Measurements from ENCODE around the gene NEDD4L. TPM values are rescaled to one million over a fixed set of nuclear protein-coding genes. Genes with fewer than 3 reads are reported as not detected.

The NEDD4L gene
- polyA plus RNA-seq, 1 donor, result 93.0 TPM

- H3K36me3 ChIP-seq (ENCODE audit: control insufficient read depth, insufficient read depth, low read length), result peaks cover 11% of the 10 kb centered on the region
- no CpG with 5 or more reads among the region's 2 CpGs for WGBS (ENCODE audit: insufficient coverage, low lambda C conversion rate)
- no peaks in the 10 kb centered on the region for H3K27me3 ChIP-seq (ENCODE audit: control insufficient read depth, insufficient read depth, low read length)
- peaks cover 2% of the 10 kb centered on the region for H3K9me3 ChIP-seq (ENCODE audit: control insufficient read depth, low read depth, low read length)
- no peak overlapping the region for H3K4me3 ChIP-seq (ENCODE audit: low read length)
- DNase-seq, result no peak
- H3K4me1 ChIP-seq (ENCODE audit: control insufficient read depth, insufficient read depth, low read length), result peaks cover 10% of the 10 kb centered on the region
- no peak overlapping the region for H3K27ac ChIP-seq (ENCODE audit: low read length)
These were observed 47.1 kb downstream of the NEDD4L start for GRCh38 chr18:58091099-58091611.

GRCh38 chr18:58093311-58093803 lies 49.3 kb downstream of the NEDD4L start:
- Histone ChIP-seq H3K4me1 (ENCODE audit: control insufficient read depth, insufficient read depth, low read length) (peaks cover 29% of the 10 kb centered on the region), H3K36me3 (ENCODE audit: control insufficient read depth, insufficient read depth, low read length) (peaks cover 9% of the 10 kb centered on the region), H3K9me3 (ENCODE audit: control insufficient read depth, low read depth, low read length) (no peaks in the 10 kb centered on the region), H3K4me3 (ENCODE audit: low read length) (no peak overlapping the region), H3K27ac (ENCODE audit: low read length) (no peak overlapping the region), H3K27me3 (ENCODE audit: control insufficient read depth, insufficient read depth, low read length) (no peaks in the 10 kb centered on the region)
- WGBS (ENCODE audit: insufficient coverage, low lambda C conversion rate), result no CpG with 5 or more reads among the region's 7 CpGs
- no peak for DNase-seq

GRCh38 chr18:58095222-58095621 lies 51.2 kb downstream of the NEDD4L start:
- WGBS (ENCODE audit: insufficient coverage, low lambda C conversion rate), result no CpG with 5 or more reads among the region's 8 CpGs
- Histone ChIP-seq H3K36me3 (ENCODE audit: control insufficient read depth, insufficient read depth, low read length) (peaks cover 9% of the 10 kb centered on the region), H3K4me3 (ENCODE audit: low read length) (no peak overlapping the region), H3K4me1 (ENCODE audit: control insufficient read depth, insufficient read depth, low read length) (peaks cover 38% of the 10 kb centered on the region), H3K27me3 (ENCODE audit: control insufficient read depth, insufficient read depth, low read length) (no peaks in the 10 kb centered on the region), H3K27ac (ENCODE audit: low read length) (no peak overlapping the region), H3K9me3 (ENCODE audit: control insufficient read depth, low read depth, low read length) (no peaks in the 10 kb centered on the region)
- DNase-seq, result no peak

DNA sequence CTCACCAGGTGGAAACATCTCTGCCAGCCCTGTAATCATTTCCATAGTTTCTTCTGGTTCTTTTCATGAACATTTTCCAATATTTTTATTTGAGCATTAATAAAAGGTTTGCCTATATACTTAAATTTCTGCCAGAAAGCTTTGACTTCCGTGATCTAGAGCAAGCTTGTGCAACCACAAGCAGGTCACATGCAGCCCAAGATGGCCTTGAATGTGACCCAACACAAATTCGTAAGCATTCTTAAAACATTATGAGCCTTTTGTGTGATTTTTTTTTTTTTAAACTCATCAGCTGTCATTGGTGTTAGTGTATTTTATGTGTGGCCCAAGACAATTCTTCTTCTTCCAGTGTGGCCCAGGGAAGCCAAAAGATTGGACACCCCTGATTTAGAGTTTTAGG lies 51.6 kb downstream of the NEDD4L start:
- Histone ChIP-seq H3K27ac (ENCODE audit: low read length) (no peak overlapping the region), H3K9me3 (ENCODE audit: control insufficient read depth, low read depth, low read length) (no peaks in the 10 kb centered on the region), H3K36me3 (ENCODE audit: control insufficient read depth, insufficient read depth, low read length) (peaks cover 9% of the 10 kb centered on the region), H3K4me1 (ENCODE audit: control insufficient read depth, insufficient read depth, low read length) (peaks cover 39% of the 10 kb centered on the region), H3K27me3 (ENCODE audit: control insufficient read depth, insufficient read depth, low read length) (no peaks in the 10 kb centered on the region), H3K4me3 (ENCODE audit: low read length) (no peak overlapping the region)
- WGBS (ENCODE audit: insufficient coverage, low lambda C conversion rate), result 86% methylated on average over 1 of the region's 2 CpGs
- no peak for DNase-seq

DNA sequence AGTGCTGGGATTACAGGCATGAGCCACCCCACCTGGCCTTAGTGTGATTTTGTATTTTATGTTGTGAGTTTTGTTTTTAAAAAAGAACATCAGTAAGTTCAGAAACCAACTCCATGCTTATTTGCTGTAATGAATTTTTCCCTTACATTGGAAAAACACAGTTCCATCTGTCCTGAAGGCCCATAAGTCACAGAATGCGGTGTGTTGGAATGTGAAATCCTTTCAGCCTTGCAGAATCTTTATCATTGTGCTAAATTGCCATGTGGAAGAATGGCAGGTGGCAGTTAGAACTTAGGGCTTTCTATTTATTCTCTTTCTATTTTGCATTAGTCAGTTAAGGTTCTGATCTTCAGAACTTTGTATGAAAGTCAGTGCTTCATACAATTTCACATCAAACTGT lies 52.6 kb downstream of the NEDD4L start:
- peaks cover 39% of the 10 kb centered on the region for H3K4me1 ChIP-seq (ENCODE audit: control insufficient read depth, insufficient read depth, low read length)
- WGBS (ENCODE audit: insufficient coverage, low lambda C conversion rate), result 80% methylated on average over 1 of the region's 1 CpG
- peak overlapping the region; percentile 40 for H3K27ac ChIP-seq (ENCODE audit: low read length)
- no peaks in the 10 kb centered on the region for H3K27me3 ChIP-seq (ENCODE audit: control insufficient read depth, insufficient read depth, low read length)
- peaks cover 4% of the 10 kb centered on the region for H3K36me3 ChIP-seq (ENCODE audit: control insufficient read depth, insufficient read depth, low read length)
- no peak overlapping the region for H3K4me3 ChIP-seq (ENCODE audit: low read length)
- DNase-seq, result no peak
- no peaks in the 10 kb centered on the region for H3K9me3 ChIP-seq (ENCODE audit: control insufficient read depth, low read depth, low read length)

- H3K4me3 ChIP-seq (ENCODE audit: low read length), result no peak overlapping the region
- no peaks in the 10 kb centered on the region for H3K9me3 ChIP-seq (ENCODE audit: control insufficient read depth, low read depth, low read length)
- no peaks in the 10 kb centered on the region for H3K27me3 ChIP-seq (ENCODE audit: control insufficient read depth, insufficient read depth, low read length)
- 51% methylated on average over 3 of the region's 8 CpGs for WGBS (ENCODE audit: insufficient coverage, low lambda C conversion rate)
- H3K4me1 ChIP-seq (ENCODE audit: control insufficient read depth, insufficient read depth, low read length), result peaks cover 39% of the 10 kb centered on the region
- peaks cover 4% of the 10 kb centered on the region for H3K36me3 ChIP-seq (ENCODE audit: control insufficient read depth, insufficient read depth, low read length)
- H3K27ac ChIP-seq (ENCODE audit: low read length), result peak overlapping the region; percentile 40
- DNase-seq, result peak in 1 of 2 donors; percentile 52
These were observed 53.3 kb downstream of the NEDD4L start for GRCh38 chr18:58097121-58097906.

DNA sequence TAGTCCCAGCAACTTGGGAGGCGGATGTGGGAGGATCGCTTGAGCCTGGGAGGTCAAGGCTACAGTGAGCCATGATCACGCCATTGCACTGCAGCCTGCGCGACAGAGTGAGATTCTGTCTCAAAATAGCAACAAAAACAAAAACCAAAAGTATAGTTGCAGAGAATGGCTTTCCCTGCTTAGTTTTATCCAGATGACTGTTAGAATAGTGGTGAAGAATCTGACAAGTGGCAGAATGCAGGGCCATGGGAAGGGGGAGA lies 53.8 kb downstream of the NEDD4L start:
- Histone ChIP-seq H3K27ac (ENCODE audit: low read length) (peak overlapping the region; percentile 40), H3K4me3 (ENCODE audit: low read length) (no peak overlapping the region), H3K36me3 (ENCODE audit: control insufficient read depth, insufficient read depth, low read length) (peaks cover 4% of the 10 kb centered on the region), H3K27me3 (ENCODE audit: control insufficient read depth, insufficient read depth, low read length) (no peaks in the 10 kb centered on the region), H3K9me3 (ENCODE audit: control insufficient read depth, low read depth, low read length) (no peaks in the 10 kb centered on the region), H3K4me1 (ENCODE audit: control insufficient read depth, insufficient read depth, low read length) (peaks cover 39% of the 10 kb centered on the region)
- no peak for DNase-seq
- 100% methylated on average over 2 of the region's 5 CpGs for WGBS (ENCODE audit: insufficient coverage, low lambda C conversion rate)

GRCh38 chr18:58098706-58099105 lies 54.7 kb downstream of the NEDD4L start:
- no peak overlapping the region for H3K27ac ChIP-seq (ENCODE audit: low read length)

GRCh38 chr18:58100154-58100553 lies 56.1 kb downstream of the NEDD4L start:
- Histone ChIP-seq H3K4me3 (ENCODE audit: low read length) (no peak overlapping the region), H3K9me3 (ENCODE audit: control insufficient read depth, low read depth, low read length) (no peaks in the 10 kb centered on the region), H3K27me3 (ENCODE audit: control insufficient read depth, insufficient read depth, low read length) (no peaks in the 10 kb centered on the region), H3K27ac (ENCODE audit: low read length) (no peak overlapping the region), H3K36me3 (ENCODE audit: control insufficient read depth, insufficient read depth, low read length) (no peaks in the 10 kb centered on the region), H3K4me1 (ENCODE audit: control insufficient read depth, insufficient read depth, low read length) (peaks cover 37% of the 10 kb centered on the region)
- no peak for DNase-seq
- WGBS (ENCODE audit: insufficient coverage, low lambda C conversion rate), result no CpG with 5 or more reads among the region's 3 CpGs

More at GRCh38 chr18:58098706-58099105, 54.7 kb downstream of the NEDD4L start:
- Histone ChIP-seq H3K4me3 (ENCODE audit: low read length) (no peak overlapping the region), H3K9me3 (ENCODE audit: control insufficient read depth, low read depth, low read length) (no peaks in the 10 kb centered on the region), H3K4me1 (ENCODE audit: control insufficient read depth, insufficient read depth, low read length) (peaks cover 42% of the 10 kb centered on the region), H3K36me3 (ENCODE audit: control insufficient read depth, insufficient read depth, low read length) (peaks cover 4% of the 10 kb centered on the region), H3K27me3 (ENCODE audit: control insufficient read depth, insufficient read depth, low read length) (no peaks in the 10 kb centered on the region)
- WGBS (ENCODE audit: insufficient coverage, low lambda C conversion rate), result 100% methylated on average over 1 of the region's 3 CpGs
- no peak for DNase-seq

GRCh38 chr18:58101291-58101794 lies 57.3 kb downstream of the NEDD4L start:
- H3K27me3 ChIP-seq (ENCODE audit: control insufficient read depth, insufficient read depth, low read length), result no peaks in the 10 kb centered on the region
- no peak overlapping the region for H3K27ac ChIP-seq (ENCODE audit: low read length)
- no peak overlapping the region for H3K4me3 ChIP-seq (ENCODE audit: low read length)
- H3K36me3 ChIP-seq (ENCODE audit: control insufficient read depth, insufficient read depth, low read length), result no peaks in the 10 kb centered on the region
- no CpG with 5 or more reads among the region's 10 CpGs for WGBS (ENCODE audit: insufficient coverage, low lambda C conversion rate)
- H3K9me3 ChIP-seq (ENCODE audit: control insufficient read depth, low read depth, low read length), result no peaks in the 10 kb centered on the region
- peaks cover 38% of the 10 kb centered on the region for H3K4me1 ChIP-seq (ENCODE audit: control insufficient read depth, insufficient read depth, low read length)
- DNase-seq, result no peak
